Muscle of arm (tissue), 12 donors: ENCODE results near the gene STH. TPM values are rescaled to one million over a fixed set of nuclear protein-coding genes. Genes with fewer than 3 reads are reported as not detected.

Experiments used
- DNase-seq: peaks from one replicate; pipeline ENCODE4 v3.0.0-alpha.2; 2013
- polyA plus RNA-seq, 12 donors: library from polyadenylated mRNA; unstranded; fragments of 120-200 nt; gene quantifications; one replicate each; pipeline ENCODE4 v1.2.1, GENCODE V29; 2013; ENCODE audit not compliant: insufficient read length in 12 of 12

Gene STH
- polyA plus RNA-seq, 12 donors, result 0.57 TPM; not detected in 11

GRCh38 chr17:45984368-45984767, 14.7 kb upstream of the STH start:
- DNase-seq, result no peak

GRCh38 chr17:45985447-45985846, 13.6 kb upstream of the STH start:
- no peak for DNase-seq

GRCh38 chr17:45986056-45986455, 13.0 kb upstream of the STH start:
- DNase-seq, result no peak

GRCh38 chr17:45987706-45988105, 11.3 kb upstream of the STH start:
- DNase-seq, result no peak

- DNase-seq, result no peak
Measured at GRCh38 chr17:45989759-45990158, 9.3 kb upstream of the STH start.

- DNase-seq, result no peak
Measured at GRCh38 chr17:45990886-45991285, 8.2 kb upstream of the STH start.

- DNase-seq, result no peak
Measured at GRCh38 chr17:45991341-45991740, 7.7 kb upstream of the STH start.

GRCh38 chr17:45992175-45992574, 6.9 kb upstream of the STH start:
- DNase-seq, result no peak

- no peak for DNase-seq
Measured at GRCh38 chr17:45992904-45993303, 6.1 kb upstream of the STH start.

GRCh38 chr17:45993962-45994627, 5.0 kb upstream of the STH start:
- DNase-seq, result no peak

- no peak for DNase-seq
Measured at GRCh38 chr17:45994987-45995386, 4.1 kb upstream of the STH start.

GRCh38 chr17:45995627-45996270, 3.3 kb upstream of the STH start:
- no peak for DNase-seq

- no peak for DNase-seq
Measured at GRCh38 chr17:45996282-45996937, 2.6 kb upstream of the STH start.

- no peak for DNase-seq
Measured at GRCh38 chr17:45997166-45997565, 1.9 kb upstream of the STH start.

- DNase-seq, result no peak
Measured at GRCh38 chr17:45997624-45998023, 1.4 kb upstream of the STH start.

GRCh38 chr17:45999900-46000290, 845 bp downstream of the STH start:
- no peak for DNase-seq

- no peak for DNase-seq
Measured at GRCh38 chr17:46000292-46000691, 1.2 kb downstream of the STH start.

- DNase-seq, result no peak
Measured at GRCh38 chr17:46000757-46001156, 1.7 kb downstream of the STH start.

- no peak for DNase-seq
Measured at GRCh38 chr17:46001390-46002310, 2.6 kb downstream of the STH start.

- peak; percentile 73 for DNase-seq
Measured at GRCh38 chr17:46002311-46002972, 3.4 kb downstream of the STH start.

- no peak for DNase-seq
Measured at GRCh38 chr17:46002973-46003316, 3.9 kb downstream of the STH start.
